Caco-2 (cell line): Measurements from ENCODE around the gene IRX4. TPM values are rescaled to one million over a fixed set of nuclear protein-coding genes. Genes with fewer than 3 reads are reported as not detected.
"Not testable (repeated sequence)": the region's sequence is repeated elsewhere in the genome, so short reads cannot be mapped to it uniquely, and the experiment has no call there.

Source experiments
- BruUV-seq: library from RNA; stranded (reverse); fragments of 400-500 nt; replicated peaks from 2 replicates; lab custom pipeline; 2021; lab: Mats Ljungman, UMichigan
- CTCF ChIA-PET: fragments of 300-600 bp; sonication (Branson Sonifier 250); formaldehyde crosslinking; loops from one replicate; lab custom pipeline; 2022; ENCODE audit warnings: antibody characterized with exemption; lab: Charles Lee
- POLR2A ChIA-PET: fragments of 300-600 bp; sonication (Branson Sonifier 250); formaldehyde crosslinking; loops from one replicate; lab custom pipeline; 2022; ENCODE audit warnings: antibody characterized with exemption; lab: Charles Lee
- DNase-seq, 2 experiments: peaks; one replicate each; pipeline versions ENCODE4 v3.0.0 to v3.0.0-alpha.2; 2020 to 2022
- H3K27me3 ChIP-seq: replicated peaks from 2 replicates; pipeline ENCODE4 v1.6.0; 2011; ENCODE audit warnings: low read length; ENCODE audit not compliant: control insufficient read depth, insufficient read depth
- H3K36me3 ChIP-seq: 2 replicates; pipeline ENCODE4 v1.5.1; 2011; ENCODE audit warnings: low read length; ENCODE audit not compliant: control insufficient read depth, insufficient read depth
- H3K4me1 ChIP-seq: fragments of 250-450 bp; sonication (Bioruptor Pico); 2 replicates; pipeline ENCODE4 v1.5.1; 2020; ENCODE audit warnings: mild to moderate bottlenecking
- H3K4me3 ChIP-seq: 2 replicates; pipeline ENCODE4 v1.5.1; 2011; ENCODE audit warnings: low read depth, mild to moderate bottlenecking, control low read depth, low read length
- H3K9me3 ChIP-seq: fragments of 250-450 bp; sonication (Bioruptor Pico); 2 replicates; pipeline ENCODE4 v1.5.1; 2020; ENCODE audit warnings: mild to moderate bottlenecking, moderate library complexity
- H3K27ac Mint-ChIP-seq: one replicate; pipeline ENCODE4 v1.8.0; 2022; ENCODE audit warnings: mixed read lengths; ENCODE audit not compliant: unreplicated experiment
- H3K27me3 Mint-ChIP-seq: one replicate; pipeline ENCODE4 v1.8.0; 2022; ENCODE audit warnings: mixed read lengths; ENCODE audit not compliant: insufficient read depth, unreplicated experiment
- H3K36me3 Mint-ChIP-seq: one replicate; pipeline ENCODE4 v1.8.0; 2022; ENCODE audit warnings: mild to moderate bottlenecking, mixed read lengths; ENCODE audit not compliant: insufficient read depth, unreplicated experiment
- H3K4me1 Mint-ChIP-seq: one replicate; pipeline ENCODE4 v1.8.0; 2022; ENCODE audit warnings: low read depth, mixed read lengths; ENCODE audit not compliant: unreplicated experiment
- H3K4me3 Mint-ChIP-seq: one replicate; pipeline ENCODE4 v1.8.0; 2022; ENCODE audit warnings: mild to moderate bottlenecking, moderate library complexity, mixed read lengths; ENCODE audit not compliant: unreplicated experiment
- H3K9me3 Mint-ChIP-seq: one replicate; pipeline ENCODE4 v1.8.0; 2022; ENCODE audit warnings: mixed read lengths; ENCODE audit not compliant: unreplicated experiment
- CTCF ChIP-seq, 2 experiments: fragments of 200-600 bp in 1 of 2; IDR thresholded peaks; 1 replicate in 1 of 2; 2 replicates in 1 of 2; pipeline versions ENCODE4 v1.5.1 to v1.8.0; 2011 to 2022; ENCODE audit warnings: antibody characterized with exemption in 1 of 2, control low read depth in 1 of 2, inconsistent platforms in 1 of 2, low read depth in 1 of 2, low read length in 1 of 2, mild to moderate bottlenecking in 1 of 2, moderate library complexity in 1 of 2; ENCODE audit not compliant: insufficient read depth in 1 of 2, severe bottlenecking in 1 of 2, unreplicated experiment in 1 of 2
- intact Hi-C: fragments of 100-400 bp; cut with micrococcal nuclease; formaldehyde crosslinking; loops from one replicate; pipeline ENCODE4 v1.10.0; 2022; ENCODE audit not compliant: unreplicated experiment
- total RNA-seq: library from RNA; stranded (reverse); gene quantifications from 2 replicates; pipeline ENCODE4 v1.2.3, GENCODE V29; 2022

IRX4 gene
- total RNA-seq, 1 experiment from 2014 or later: not detected

GRCh38 chr5:1845696-1846095 lies 37.0 kb downstream of the IRX4 start:
- TF ChIP-seq CTCF (IDR thresholded peaks at IDR 0.05; ENCODE audit: insufficient read depth in 1 of 2, low read depth in 1 of 2, low read length in 1 of 2, severe bottlenecking in 1 of 2, unreplicated experiment in 1 of 2): no peak
- ChIA-PET POLR2A (no interaction called here), CTCF (no interaction called here)
- Histone ChIP-seq H3K36me3 (no peaks in the 10 kb centered on the region), H3K4me3 (no peak overlapping the region), H3K27me3 (no peaks in the 10 kb centered on the region; the same call in 1 of the 2 replicates), H3K4me1 (peaks cover 4% of the 10 kb centered on the region; the same call in 1 of the 2 replicates), H3K9me3 (peaks cover 5% of the 10 kb centered on the region; the same call in 1 of the 2 replicates)
- no peak for DNase-seq
- no peak overlapping the region for H3K27ac Mint-ChIP-seq
- H3K4me3 Mint-ChIP-seq: no peak overlapping the region
- H3K36me3 Mint-ChIP-seq: no peaks in the 10 kb centered on the region
- intact Hi-C loops: no loop called here
- H3K9me3 Mint-ChIP-seq: no peaks in the 10 kb centered on the region
- BruUV-seq: no TSS peak
- H3K4me1 Mint-ChIP-seq: no peaks in the 10 kb centered on the region
- H3K27me3 Mint-ChIP-seq: peaks cover 4% of the 10 kb centered on the region

GRCh38 chr5:1844708-1845436 lies 37.9 kb downstream of the IRX4 start:
- Histone ChIP-seq H3K4me1 (peaks cover 5% of the 10 kb centered on the region; the same call in 1 of the 2 replicates), H3K4me3 (no peak overlapping the region), H3K27me3 (no peaks in the 10 kb centered on the region; the same call in 1 of the 2 replicates), H3K9me3 (peaks cover 5% of the 10 kb centered on the region; the same call in 1 of the 2 replicates), H3K36me3 (no peaks in the 10 kb centered on the region)
- H3K4me1 Mint-ChIP-seq: no peaks in the 10 kb centered on the region
- TF ChIP-seq CTCF (IDR thresholded peaks at IDR 0.05; ENCODE audit: insufficient read depth in 1 of 2, low read depth in 1 of 2, low read length in 1 of 2, severe bottlenecking in 1 of 2, unreplicated experiment in 1 of 2): no peak
- no TSS peak for BruUV-seq
- ChIA-PET POLR2A (no interaction called here), CTCF (no interaction called here)
- H3K27ac Mint-ChIP-seq: no peak overlapping the region
- no peaks in the 10 kb centered on the region for H3K9me3 Mint-ChIP-seq
- H3K4me3 Mint-ChIP-seq: no peak overlapping the region
- intact Hi-C loops: no loop called here
- H3K27me3 Mint-ChIP-seq: peaks cover 4% of the 10 kb centered on the region
- DNase-seq: no peak
- H3K36me3 Mint-ChIP-seq: no peaks in the 10 kb centered on the region

- H3K36me3 ChIP-seq, H3K9me3 Mint-ChIP-seq, DNase-seq, H3K27ac Mint-ChIP-seq, H3K27me3 ChIP-seq, H3K27me3 Mint-ChIP-seq, intact Hi-C loops, H3K9me3 ChIP-seq, H3K4me3 ChIP-seq, BruUV-seq, H3K4me1 Mint-ChIP-seq, H3K4me1 ChIP-seq, POLR2A ChIA-PET, CTCF ChIA-PET, H3K4me3 Mint-ChIP-seq, H3K36me3 Mint-ChIP-seq: not testable (repeated sequence)
Measured at GRCh38 chr5:1843761-1844160, 39.0 kb downstream of the IRX4 start.
